Right atrium auricular region (tissue), 2 donors: ENCODE data around the gene ZNF165. TPM values are rescaled to one million over a fixed set of nuclear protein-coding genes. Genes with fewer than 3 reads are reported as not detected.
A peak's percentile ranks its signal among the peaks of the same experiment; 100 is the strongest.

Experiments used
- DNase-seq: peaks from one replicate; pipeline ENCODE4 v3.0.0-alpha.2; 2019; ENCODE audit warnings: low spot score
- H3K27ac ChIP-seq, 2 donors: fragments of 200-600 bp; sonication (generic); 1 replicate in 1 of 2; 2 replicates in 1 of 2; pipeline ENCODE4 v1.5.1; 2016 to 2019
- H3K27me3 ChIP-seq, 2 donors: fragments of 200-600 bp; sonication (generic); one replicate each; pipeline versions ENCODE4 v1.5.1 to v1.6.0; 2017 to 2019
- H3K36me3 ChIP-seq: fragments of 200-600 bp; sonication (generic); one replicate; pipeline ENCODE4 v1.5.1; 2016
- H3K4me1 ChIP-seq, 2 donors: fragments of 200-600 bp; sonication (generic); one replicate each; pipeline versions ENCODE4 v1.5.1 to v1.6.0; 2017 to 2019
- H3K4me3 ChIP-seq, 2 donors: fragments of 200-600 bp; sonication (generic); 1 replicate in 1 of 2; 2 replicates in 1 of 2; pipeline ENCODE4 v1.5.1; 2017 to 2019; ENCODE audit warnings: mild to moderate bottlenecking in 1 of 2, moderate library complexity in 1 of 2
- H3K9me3 ChIP-seq, 2 donors: fragments of 200-600 bp; sonication (generic); one replicate each; pipeline ENCODE4 v1.5.1; 2019
- CTCF ChIP-seq, 2 donors: fragments of 200-600 bp; sonication (generic); IDR thresholded peaks; one replicate each; pipeline ENCODE4 v1.5.1; 2019; ENCODE audit warnings: antibody characterized with exemption in 2 of 2
- total RNA-seq, 2 donors: library from RNA; depleted of rRNA; stranded (reverse); fragments of >200 nt; gene quantifications; one replicate each; pipeline ENCODE4 v1.1.0, GENCODE V29; 2016

ZNF165 gene
- total RNA-seq, 2 donors from 2014 or later: 0.47 to 1.1 TPM

GRCh38 chr6:28135393-28135792 lies 55.0 kb downstream of the ZNF165 start:
- TF ChIP-seq CTCF (IDR thresholded peaks at IDR 0.05): no peak

GRCh38 chr6:28136585-28137504 lies 56.5 kb downstream of the ZNF165 start:
- Histone ChIP-seq H3K4me1 (peaks cover 0 to 31% of the 10 kb centered on the region in 2 donors), H3K9me3 (no peaks in the 10 kb centered on the region)
- no peak for TF ChIP-seq CTCF (IDR thresholded peaks at IDR 0.05)

More at GRCh38 chr6:28135393-28135792, 55.0 kb downstream of the ZNF165 start:
- H3K9me3 ChIP-seq: no peaks in the 10 kb centered on the region
- DNase-seq: no peak
- no peak overlapping the region for H3K4me3 ChIP-seq
- peak overlapping the region; percentile 95 to 97 for H3K27ac ChIP-seq
- peaks cover 0 to 27% of the 10 kb centered on the region in 2 donors for H3K4me1 ChIP-seq
- H3K27me3 ChIP-seq: no peaks in the 10 kb centered on the region
- no peaks in the 10 kb centered on the region for H3K36me3 ChIP-seq

GRCh38 chr6:28137505-28137981 lies 57.2 kb downstream of the ZNF165 start:
- H3K36me3 ChIP-seq: no peaks in the 10 kb centered on the region
- peak overlapping the region; percentile 95 to 97 for H3K27ac ChIP-seq
- no peaks in the 10 kb centered on the region for H3K9me3 ChIP-seq
- peaks cover 0 to 36% of the 10 kb centered on the region in 2 donors for H3K4me1 ChIP-seq
- H3K4me3 ChIP-seq: peak overlapping the region; percentile 72 to 88
- TF ChIP-seq CTCF (IDR thresholded peaks at IDR 0.05): no peak
- no peaks in the 10 kb centered on the region for H3K27me3 ChIP-seq
- no peak for DNase-seq

More at GRCh38 chr6:28136585-28137504, 56.5 kb downstream of the ZNF165 start:
- Histone ChIP-seq H3K36me3 (no peaks in the 10 kb centered on the region), H3K27ac (peak overlapping the region; percentile 95 to 97), H3K4me3 (peak overlapping the region; percentile 72 to 88), H3K27me3 (no peaks in the 10 kb centered on the region)
- peak; percentile 93 for DNase-seq

Other genes starting within 250 kb of the ZNF165 start
- gene OR2B2, start 168.2 kb upstream of the ZNF165 start, total RNA-seq: not detected
- not detected for gene OR2B6, start 123.3 kb upstream of the ZNF165 start, total RNA-seq
- gene ZSCAN16, start 44.0 kb downstream of the ZNF165 start, total RNA-seq: 1 to 10 TPM; 1.2 to 3.1 TPM
- gene ZKSCAN8, start 61.3 kb downstream of the ZNF165 start, total RNA-seq: 10 to 100 TPM; 10.4 to 13.1 TPM
- 10 to 100 TPM in 1 of 2 donors, 1 to 10 TPM in 1; 5.8 to 10.1 TPM for gene ZSCAN9, start 144.7 kb downstream of the ZNF165 start, total RNA-seq
- 1 to 10 TPM; 1.8 to 2.0 TPM for gene ZKSCAN4, start 171.7 kb downstream of the ZNF165 start, total RNA-seq
- gene NKAPL, start 178.7 kb downstream of the ZNF165 start, total RNA-seq: 1 to 10 TPM; 3.1 to 5.1 TPM
- gene ZSCAN26, start 186.6 kb downstream of the ZNF165 start, total RNA-seq: 10 to 100 TPM; 11.2 to 13.3 TPM
- gene PGBD1, start 201.0 kb downstream of the ZNF165 start, total RNA-seq: 1 to 10 TPM; 1.8 to 4.1 TPM